OCI-LY1 (cell line): ENCODE measurements around the gene ZBTB20.

Experiments used
- H2AFZ ChIP-seq: fragments of 200-600 bp; sonication (generic), shearing (Covaris generic); 2 replicates; pipeline ENCODE4 v1.6.0; 2014; ENCODE audit warnings: antibody characterized with exemption, mild to moderate bottlenecking, low read length
- H3F3A ChIP-seq: fragments of 200-600 bp; sonication (generic), shearing (Covaris generic); 2 replicates; pipeline ENCODE4 v1.6.0; 2014; ENCODE audit warnings: mild to moderate bottlenecking, antibody characterized with exemption, low read length, moderate library complexity; ENCODE audit not compliant: insufficient read depth
- H3K27ac ChIP-seq: fragments of 200-600 bp; sonication (generic); 2 replicates; pipeline ENCODE4 v1.5.1; 2014; ENCODE audit warnings: low read length, mixed run types, mild to moderate bottlenecking, low read depth; ENCODE audit not compliant: poor library complexity, severe bottlenecking
- H3K27me3 ChIP-seq: fragments of 200-600 bp; sonication (generic); 2 replicates; pipeline ENCODE4 v1.6.0; 2014; ENCODE audit warnings: antibody characterized with exemption, mild to moderate bottlenecking, low read length, moderate library complexity; ENCODE audit not compliant: insufficient read depth
- H3K36me3 ChIP-seq: fragments of 200-600 bp; sonication (generic); 2 replicates; pipeline ENCODE4 v1.6.1; 2014; ENCODE audit warnings: mild to moderate bottlenecking, antibody characterized with exemption, low read length, moderate library complexity, mixed read lengths; ENCODE audit not compliant: insufficient read depth
- H3K4me1 ChIP-seq: fragments of 200-600 bp; sonication (generic); 2 replicates; pipeline ENCODE4 v1.5.1; 2014; ENCODE audit warnings: mild to moderate bottlenecking, low read length, moderate library complexity; ENCODE audit not compliant: insufficient read depth, severe bottlenecking
- H3K4me2 ChIP-seq: fragments of 200-600 bp; sonication (generic), shearing (Covaris generic); 2 replicates; pipeline ENCODE4 v1.6.1; 2014; ENCODE audit warnings: low read length
- H3K4me3 ChIP-seq: fragments of 200-600 bp; sonication (generic); 2 replicates; pipeline ENCODE4 v1.5.1; 2014; ENCODE audit warnings: low read length, low read depth, mild to moderate bottlenecking, mixed read lengths; ENCODE audit not compliant: poor library complexity, severe bottlenecking
- H3K79me2 ChIP-seq: fragments of 200-600 bp; shearing (Covaris generic); 2 replicates; pipeline ENCODE4 v1.6.1; 2016; ENCODE audit warnings: mixed run types, low read length, mixed read lengths; ENCODE audit not compliant: insufficient read depth
- H3K9ac ChIP-seq: fragments of 200-600 bp; sonication (generic), shearing (Covaris generic); 2 replicates; pipeline ENCODE4 v1.6.1; 2014; ENCODE audit warnings: mild to moderate bottlenecking, low read length, mixed read lengths
- H3K9me2 ChIP-seq: fragments of 200-600 bp; sonication (generic), shearing (Covaris generic); 2 replicates; pipeline ENCODE4 v1.6.1; 2014; ENCODE audit warnings: low read depth, mild to moderate bottlenecking, low read length, mixed read lengths
- H3K9me3 ChIP-seq: fragments of 200-600 bp; shearing (Covaris generic); 2 replicates; pipeline ENCODE4 v1.6.1; 2014; ENCODE audit warnings: low read length, mixed read lengths
- H4K20me1 ChIP-seq: fragments of 200-600 bp; sonication (generic), shearing (Covaris generic); 2 replicates; pipeline ENCODE4 v1.6.0; 2016; ENCODE audit warnings: mild to moderate bottlenecking, low read length; ENCODE audit not compliant: insufficient read depth
- EZH2 ChIP-seq: fragments of 200-600 bp; sonication (generic), shearing (Covaris generic); IDR thresholded peaks from 2 replicates; pipeline ENCODE4 v1.8.0; 2017; ENCODE audit warnings: borderline replicate concordance, mixed run types, mild to moderate bottlenecking, antibody characterized with exemption, low read length, moderate library complexity, mixed read lengths
- TF ChIP-seq, protein P1 (sequence below): fragments of 200-600 bp; sonication (generic), shearing (Covaris generic); IDR thresholded peaks from 2 replicates; pipeline ENCODE4 v1.5.1; 2017; ENCODE audit warnings: mild to moderate bottlenecking, antibody characterized with exemption, low read length, moderate library complexity, mixed read lengths

ZBTB20 gene

DNA sequence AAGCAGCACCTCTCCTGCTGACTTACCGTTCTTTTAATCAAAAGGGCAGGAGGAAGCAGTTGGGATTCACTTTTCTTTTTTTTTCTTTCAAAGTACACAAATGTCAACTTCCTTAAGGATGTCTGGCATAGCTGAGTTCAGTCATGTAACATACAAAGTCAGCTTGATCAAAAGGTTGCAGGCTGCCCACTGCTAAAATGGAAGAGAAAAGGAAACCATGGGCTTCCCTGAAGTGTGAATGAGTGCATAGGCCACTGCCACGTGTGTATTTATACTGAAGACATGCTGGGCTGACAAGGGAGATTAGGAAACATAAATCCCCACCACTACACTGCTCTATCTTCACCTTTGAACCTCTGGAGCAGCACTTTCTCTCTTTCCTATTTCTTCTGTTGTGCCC lies 540.8 kb downstream of the ZBTB20 start:
- H3K4me1 ChIP-seq = no peaks in the 10 kb centered on the region
- no peaks in the 10 kb centered on the region for H3K27me3 ChIP-seq
- no peak overlapping the region for H3K9ac ChIP-seq
- H3K27ac ChIP-seq = no peak overlapping the region
- no peaks in the 10 kb centered on the region for H4K20me1 ChIP-seq
- H3K9me2 ChIP-seq = no peaks in the 10 kb centered on the region
- no peak for TF ChIP-seq EZH2
- TF ChIP-seq, protein P1, sequence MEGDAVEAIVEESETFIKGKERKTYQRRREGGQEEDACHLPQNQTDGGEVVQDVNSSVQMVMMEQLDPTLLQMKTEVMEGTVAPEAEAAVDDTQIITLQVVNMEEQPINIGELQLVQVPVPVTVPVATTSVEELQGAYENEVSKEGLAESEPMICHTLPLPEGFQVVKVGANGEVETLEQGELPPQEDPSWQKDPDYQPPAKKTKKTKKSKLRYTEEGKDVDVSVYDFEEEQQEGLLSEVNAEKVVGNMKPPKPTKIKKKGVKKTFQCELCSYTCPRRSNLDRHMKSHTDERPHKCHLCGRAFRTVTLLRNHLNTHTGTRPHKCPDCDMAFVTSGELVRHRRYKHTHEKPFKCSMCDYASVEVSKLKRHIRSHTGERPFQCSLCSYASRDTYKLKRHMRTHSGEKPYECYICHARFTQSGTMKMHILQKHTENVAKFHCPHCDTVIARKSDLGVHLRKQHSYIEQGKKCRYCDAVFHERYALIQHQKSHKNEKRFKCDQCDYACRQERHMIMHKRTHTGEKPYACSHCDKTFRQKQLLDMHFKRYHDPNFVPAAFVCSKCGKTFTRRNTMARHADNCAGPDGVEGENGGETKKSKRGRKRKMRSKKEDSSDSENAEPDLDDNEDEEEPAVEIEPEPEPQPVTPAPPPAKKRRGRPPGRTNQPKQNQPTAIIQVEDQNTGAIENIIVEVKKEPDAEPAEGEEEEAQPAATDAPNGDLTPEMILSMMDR = no peak
- H2AFZ ChIP-seq = no peak overlapping the region
- no peaks in the 10 kb centered on the region for H3K79me2 ChIP-seq
- no peak overlapping the region for H3K4me3 ChIP-seq
- no peaks in the 10 kb centered on the region for H3K9me3 ChIP-seq
- H3K4me2 ChIP-seq = no peak overlapping the region
- H3F3A ChIP-seq = no peaks in the 10 kb centered on the region
- H3K36me3 ChIP-seq = no peaks in the 10 kb centered on the region

DNA sequence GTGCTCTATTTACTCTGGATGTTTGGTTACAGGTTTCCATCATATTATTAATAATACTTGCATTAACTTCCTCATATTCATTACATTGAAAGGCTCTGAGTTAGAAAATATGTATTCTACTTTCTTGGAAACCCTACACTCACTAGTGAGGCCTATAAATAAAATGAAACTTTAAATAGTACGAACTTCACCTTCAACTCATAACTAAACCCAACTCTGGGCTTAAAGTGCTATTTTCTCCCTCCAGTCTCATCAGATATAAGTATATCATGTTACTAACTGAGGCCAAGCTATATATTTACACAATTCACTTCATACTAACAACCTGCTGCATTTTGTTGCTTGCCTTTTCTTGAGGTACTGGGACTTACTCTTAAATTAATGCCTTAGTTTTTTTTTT lies 546.5 kb downstream of the ZBTB20 start:
- H3K9ac ChIP-seq = no peak overlapping the region
- no peak overlapping the region for H3K27ac ChIP-seq
- H3K4me3 ChIP-seq = no peak overlapping the region
- no peaks in the 10 kb centered on the region for H3K9me3 ChIP-seq
- no peaks in the 10 kb centered on the region for H3K36me3 ChIP-seq
- no peak overlapping the region for H3K4me2 ChIP-seq
- H3K4me1 ChIP-seq = no peaks in the 10 kb centered on the region
- H4K20me1 ChIP-seq = no peaks in the 10 kb centered on the region
- no peaks in the 10 kb centered on the region for H3K27me3 ChIP-seq
- H2AFZ ChIP-seq = no peak overlapping the region
- H3K79me2 ChIP-seq = no peaks in the 10 kb centered on the region
- H3K9me2 ChIP-seq = no peaks in the 10 kb centered on the region
- no peaks in the 10 kb centered on the region for H3F3A ChIP-seq
- TF ChIP-seq, protein P1 = no peak
- no peak for TF ChIP-seq EZH2

DNA sequence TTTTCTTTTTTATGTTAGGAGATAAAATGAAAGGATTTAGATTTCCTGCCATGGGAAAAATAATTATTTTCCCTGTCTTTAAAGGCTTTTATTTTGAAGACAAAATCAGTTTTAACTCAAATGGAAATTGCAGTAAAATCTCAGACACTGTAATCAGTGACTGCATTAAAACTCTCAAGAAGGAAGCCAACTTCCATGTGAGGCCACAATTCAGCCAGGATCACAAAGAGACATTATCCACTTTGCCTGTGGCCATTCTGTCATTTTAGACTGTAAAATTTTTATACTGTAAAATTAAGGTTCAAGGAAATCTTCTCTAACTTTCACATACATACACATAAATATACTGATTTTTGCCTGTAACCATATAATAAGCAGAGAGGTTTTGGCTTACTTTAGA lies 549.2 kb downstream of the ZBTB20 start:
- Histone ChIP-seq H3K79me2 (no peaks in the 10 kb centered on the region), H3K4me2 (no peak overlapping the region), H2AFZ (no peak overlapping the region), H3K27me3 (no peaks in the 10 kb centered on the region), H3F3A (no peaks in the 10 kb centered on the region), H4K20me1 (no peaks in the 10 kb centered on the region), H3K27ac (no peak overlapping the region), H3K9me2 (no peaks in the 10 kb centered on the region), H3K9ac (no peak overlapping the region), H3K4me1 (no peaks in the 10 kb centered on the region), H3K36me3 (no peaks in the 10 kb centered on the region), H3K4me3 (no peak overlapping the region), H3K9me3 (no peaks in the 10 kb centered on the region)
- TF ChIP-seq, protein P1 = no peak
